GM12865 (cell line): Measurements from ENCODE around the gene GJB2.

Experiments
- DNase-seq: peaks from one replicate; pipeline ENCODE4 v3.0.0; 2010; ENCODE audit warnings: low read depth
- H3K4me3 ChIP-seq: 2 replicates; pipeline ENCODE4 v1.5.1; 2011; ENCODE audit warnings: mild to moderate bottlenecking, low read depth, low read length, control low read depth
- CTCF ChIP-seq: IDR thresholded peaks from 2 replicates; pipeline ENCODE4 v1.5.1; 2011; ENCODE audit warnings: low read length, control low read depth, low read depth, inconsistent platforms; ENCODE audit not compliant: insufficient read depth; ENCODE audit errors: missing control alignments

Gene GJB2

GRCh38 chr13:20206698-20207235 is 14.0 kb upstream of the GJB2 start:
- H3K4me3 ChIP-seq, result no peak overlapping the region
- no peak for DNase-seq
- no peak for TF ChIP-seq CTCF

- no peak for DNase-seq
- TF ChIP-seq CTCF, result no peak
- H3K4me3 ChIP-seq, result no peak overlapping the region
These were observed 13.4 kb upstream of the GJB2 start for GRCh38 chr13:20206065-20206697.

- H3K4me3 ChIP-seq, result no peak overlapping the region
- DNase-seq, result no peak
- no peak for TF ChIP-seq CTCF
These were observed 6.0 kb upstream of the GJB2 start for GRCh38 chr13:20198781-20199180.

GRCh38 chr13:20197361-20197834 is 4.7 kb upstream of the GJB2 start:
- H3K4me3 ChIP-seq, result no peak overlapping the region
- DNase-seq, result peak; percentile 65
- peak; percentile 70 for TF ChIP-seq CTCF

GRCh38 chr13:20195801-20196200 is 3.1 kb upstream of the GJB2 start:
- H3K4me3 ChIP-seq, result no peak overlapping the region
- TF ChIP-seq CTCF, result no peak
- no peak for DNase-seq

- H3K4me3 ChIP-seq, result peak overlapping the region; percentile 58
- TF ChIP-seq CTCF, result no peak
- peak; percentile 66 for DNase-seq
These were observed 1.3 kb upstream of the GJB2 start for GRCh38 chr13:20193907-20194631.
